Measurements from ENCODE around the gene NIPAL4.

NIPAL4 gene

GRCh38 chr5:157460921-157461792, 1.1 kb downstream of the NIPAL4 start:
- DNase-seq (ENCODE audit: insufficient read length, low spot score) (no peak), FAIRE-seq (no peak)

- FAIRE-seq (no peak), DNase-seq (ENCODE audit: insufficient read length, low spot score) (no peak)
Observed at GRCh38 chr5:157463081-157463480, 3.1 kb downstream of the NIPAL4 start.

- FAIRE-seq: no peak
- DNase-seq (ENCODE audit: insufficient read length, low spot score): no peak
Observed at GRCh38 chr5:157463621-157464518, 3.9 kb downstream of the NIPAL4 start.

- DNase-seq (ENCODE audit: insufficient read length, low spot score) (no peak), FAIRE-seq (peak; percentile 85)
Observed at GRCh38 chr5:157464519-157465171, 4.6 kb downstream of the NIPAL4 start.

DNA sequence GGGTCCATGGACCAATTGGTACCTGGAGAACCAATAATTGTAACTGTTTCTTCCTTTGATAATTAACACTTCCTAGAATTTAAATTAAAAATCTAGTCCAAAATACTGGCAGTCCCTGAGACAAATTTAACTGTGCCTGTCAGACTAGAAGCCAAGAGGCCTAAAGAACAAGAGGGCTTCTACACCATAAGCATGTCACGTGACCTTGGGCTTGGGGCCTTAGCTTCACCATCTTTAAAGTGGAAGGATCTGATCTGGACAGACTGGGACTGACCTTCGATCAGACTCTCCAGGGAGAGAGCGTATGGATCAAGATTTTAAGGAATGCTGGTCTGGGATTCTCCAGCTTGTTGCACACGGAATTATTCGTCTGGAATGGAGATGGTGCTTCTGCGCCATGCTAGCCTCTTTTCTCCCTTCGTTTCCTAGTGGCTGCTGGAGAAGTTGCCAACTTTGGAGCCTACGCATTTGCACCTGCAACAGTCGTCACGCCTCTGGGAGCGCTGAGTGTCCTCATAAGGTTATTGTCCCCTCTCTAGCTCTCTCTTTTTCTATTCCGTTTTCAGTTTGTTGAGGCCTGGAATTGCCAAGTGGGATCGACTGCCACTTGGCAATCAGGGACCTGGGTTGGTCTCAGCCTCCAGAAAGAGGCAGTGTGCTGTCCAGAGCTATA, 8.4 kb downstream of the NIPAL4 start:
- DNase-seq (ENCODE audit: insufficient read length, low spot score) (no peak), FAIRE-seq (no peak)

GRCh38 chr5:157469073-157469472, 9.1 kb downstream of the NIPAL4 start:
- no peak for DNase-seq (ENCODE audit: insufficient read length, low spot score)
- no peak for FAIRE-seq

- no peak for DNase-seq (ENCODE audit: insufficient read length, low spot score)
- FAIRE-seq: no peak
Observed at GRCh38 chr5:157469687-157470086, 9.7 kb downstream of the NIPAL4 start.

- no peak for FAIRE-seq
Observed at GRCh38 chr5:157470631-157471030, 10.6 kb downstream of the NIPAL4 start.

GRCh38 chr5:157471709-157472108, 11.7 kb downstream of the NIPAL4 start:
- no peak for DNase-seq (ENCODE audit: insufficient read length, low spot score)
- FAIRE-seq: peak; percentile 79

More at GRCh38 chr5:157470631-157471030, 10.6 kb downstream of the NIPAL4 start:
- no peak for DNase-seq (ENCODE audit: insufficient read length, low spot score)

DNA sequence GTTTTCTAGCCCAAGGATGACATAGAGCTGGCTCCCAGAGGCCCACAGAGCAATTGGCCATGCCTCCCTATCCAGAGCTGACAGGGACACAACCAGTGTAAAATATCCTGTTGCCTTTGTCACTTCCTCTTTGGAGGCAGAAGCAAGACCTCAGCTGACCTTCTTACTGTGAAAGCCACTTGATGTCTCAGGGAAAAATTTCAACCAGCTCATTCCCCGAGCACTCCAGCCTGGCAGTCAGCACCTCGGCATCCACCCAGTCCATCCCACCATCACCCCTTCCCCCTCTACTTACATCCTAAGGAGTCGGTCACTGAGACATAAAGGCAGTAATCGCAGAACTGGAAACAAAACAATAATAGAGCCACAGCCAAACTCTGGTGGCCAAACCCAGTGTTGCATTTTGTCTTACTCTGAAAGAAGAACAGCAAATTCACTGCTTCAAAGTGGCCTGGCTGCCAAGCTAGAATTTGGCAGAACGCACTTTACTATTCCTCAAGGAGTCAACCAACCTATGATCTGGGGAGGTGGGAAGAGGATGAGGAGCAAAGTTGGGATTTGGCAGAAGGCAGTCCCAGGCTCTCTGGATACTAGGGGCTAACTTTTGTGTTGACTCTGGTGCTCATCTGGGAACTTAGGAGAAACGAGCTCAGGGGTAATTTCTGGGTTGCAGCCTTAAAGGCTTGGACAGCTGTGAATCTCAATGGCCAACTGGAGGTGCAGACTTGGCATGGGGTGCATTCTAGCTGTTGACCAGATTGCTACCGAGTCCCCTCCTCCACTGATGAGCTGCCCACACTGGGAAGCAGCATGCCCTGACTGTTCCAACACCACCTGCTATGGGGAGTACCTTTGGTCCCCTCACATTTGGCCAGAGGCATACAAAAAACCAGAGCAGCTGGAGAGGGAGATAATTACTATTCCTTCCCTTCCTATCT, 13.6 kb downstream of the NIPAL4 start:
- no peak for FAIRE-seq
- no peak for DNase-seq (ENCODE audit: insufficient read length, low spot score)

DNA sequence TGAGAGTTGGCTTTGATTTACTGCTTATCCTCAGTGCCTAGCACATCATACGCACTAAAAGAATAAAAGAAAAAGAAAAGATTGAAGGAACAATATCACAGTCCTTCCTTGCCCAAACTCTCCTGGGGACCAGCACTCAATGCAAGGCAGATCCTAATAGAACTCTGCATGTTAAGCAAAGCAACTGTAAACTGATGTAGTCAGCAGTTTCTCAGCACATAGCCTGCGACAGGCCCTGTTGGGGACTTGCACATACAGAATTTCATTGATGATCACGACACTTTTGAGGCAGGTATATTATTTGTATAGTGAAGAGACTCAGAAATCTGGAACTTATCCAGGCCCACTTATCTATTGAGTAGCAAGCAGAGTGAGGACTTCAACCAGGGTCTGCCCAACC, 15.4 kb downstream of the NIPAL4 start:
- DNase-seq (ENCODE audit: insufficient read length, low spot score): no peak
- FAIRE-seq: no peak

GRCh38 chr5:157476702-157477408, 16.8 kb downstream of the NIPAL4 start:
- peak; percentile 53 for DNase-seq (ENCODE audit: insufficient read length, low spot score)
- FAIRE-seq: peak; percentile 64

DNA sequence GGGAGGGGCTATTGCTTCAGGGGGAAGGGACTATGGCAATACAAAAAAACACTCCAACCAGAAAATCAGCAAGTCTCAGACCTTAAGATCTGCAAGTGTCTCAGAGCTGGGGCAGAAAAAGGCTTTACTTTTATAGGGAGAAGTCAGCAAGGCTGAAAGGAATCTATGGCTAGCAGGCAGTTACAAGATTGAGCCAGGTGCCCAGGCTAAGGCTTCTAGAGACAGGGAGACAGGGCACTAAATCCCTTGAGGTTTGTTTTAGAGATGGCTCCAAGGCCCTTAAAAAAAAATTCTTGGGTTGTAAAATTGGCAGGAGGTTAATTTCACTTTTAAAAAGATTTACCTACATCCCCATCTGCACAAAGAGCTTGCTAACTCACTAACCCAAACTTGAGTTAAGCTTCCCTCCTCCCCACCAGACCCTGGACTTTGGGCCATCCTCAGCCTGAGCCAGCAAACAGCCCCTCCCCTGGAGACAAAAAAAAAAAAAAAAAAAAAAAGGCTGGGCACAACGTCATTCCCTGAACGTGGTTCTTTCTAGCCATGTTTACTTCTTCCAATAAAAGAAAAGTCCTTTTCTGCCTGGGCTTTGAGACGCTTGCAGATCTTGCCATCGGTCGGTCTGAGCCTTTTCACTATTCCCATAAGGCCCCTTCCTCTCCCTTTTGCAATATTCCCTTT, 17.9 kb downstream of the NIPAL4 start:
- peak; percentile 66 for FAIRE-seq
- no peak for DNase-seq (ENCODE audit: insufficient read length, low spot score)

GRCh38 chr5:157478726-157479125, 18.7 kb downstream of the NIPAL4 start:
- FAIRE-seq: no peak
- no peak for DNase-seq (ENCODE audit: insufficient read length, low spot score)

DNA sequence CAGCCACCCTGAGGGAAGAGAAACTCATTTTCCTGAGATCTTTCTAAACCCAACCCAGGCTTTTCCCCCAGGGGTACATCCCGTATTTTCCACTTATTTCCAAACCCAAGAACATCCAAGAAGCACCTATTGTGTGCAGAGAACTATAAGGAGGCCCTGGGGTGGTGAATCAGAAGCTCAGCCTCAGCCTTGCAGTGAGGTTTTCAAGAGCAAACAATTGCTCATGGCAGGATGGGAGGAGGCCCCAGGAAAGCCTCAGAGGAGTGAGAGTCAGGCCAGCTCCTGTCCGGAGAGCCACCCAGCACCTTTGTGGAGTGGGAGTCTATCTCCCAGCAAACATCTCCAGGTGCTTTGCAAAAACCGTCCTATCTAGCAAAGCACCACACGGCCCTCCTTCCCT, 19.2 kb downstream of the NIPAL4 start:
- no peak for FAIRE-seq

DNA sequence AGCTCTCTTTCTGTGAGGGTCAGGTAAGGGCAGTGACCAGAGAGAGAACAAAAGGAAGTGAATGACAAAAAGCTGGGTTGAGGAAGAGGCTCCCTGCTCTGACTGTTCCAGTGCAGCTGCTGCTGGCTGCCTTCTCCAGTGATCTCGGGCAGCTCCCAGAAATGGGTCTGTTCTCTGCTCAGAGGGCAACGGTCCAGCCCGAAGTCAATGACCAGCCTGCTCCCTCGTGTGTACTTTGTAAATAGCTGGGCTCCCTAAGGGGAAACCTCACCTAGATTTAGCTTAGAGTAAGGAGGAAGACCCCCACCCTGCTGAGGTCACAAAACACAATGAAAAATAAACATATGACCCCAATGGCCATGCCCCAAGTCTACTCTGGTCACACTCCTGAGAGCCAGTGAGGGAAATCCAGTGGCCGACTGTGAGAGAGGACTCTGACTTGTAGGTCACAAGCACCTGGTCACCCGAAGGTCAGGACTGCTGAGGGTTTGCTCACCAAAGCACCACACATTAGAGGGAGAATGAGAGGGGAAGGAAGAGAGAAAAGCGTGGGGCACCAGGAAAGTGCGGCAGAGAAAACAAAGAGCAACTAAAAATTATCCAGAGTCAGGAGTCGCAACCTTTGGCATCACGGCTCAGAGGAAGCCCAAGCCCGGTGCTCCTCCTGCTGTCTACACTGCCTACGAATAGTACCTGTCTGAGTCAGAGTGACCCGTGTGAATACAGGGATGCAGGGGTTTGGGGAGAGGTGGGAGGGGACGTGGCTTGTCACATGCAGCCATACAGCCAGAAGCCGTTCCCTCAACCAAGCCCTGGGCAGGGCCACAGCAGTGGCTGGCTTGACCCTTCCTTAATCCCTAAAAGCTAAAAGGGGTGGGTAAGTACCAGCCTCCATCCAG, 19.8 kb downstream of the NIPAL4 start:
- DNase-seq (ENCODE audit: insufficient read length, low spot score) (no peak), FAIRE-seq (no peak)

More for the DNA sequence above, 19.2 kb downstream of the NIPAL4 start:
- no peak for DNase-seq (ENCODE audit: insufficient read length, low spot score)

DNA sequence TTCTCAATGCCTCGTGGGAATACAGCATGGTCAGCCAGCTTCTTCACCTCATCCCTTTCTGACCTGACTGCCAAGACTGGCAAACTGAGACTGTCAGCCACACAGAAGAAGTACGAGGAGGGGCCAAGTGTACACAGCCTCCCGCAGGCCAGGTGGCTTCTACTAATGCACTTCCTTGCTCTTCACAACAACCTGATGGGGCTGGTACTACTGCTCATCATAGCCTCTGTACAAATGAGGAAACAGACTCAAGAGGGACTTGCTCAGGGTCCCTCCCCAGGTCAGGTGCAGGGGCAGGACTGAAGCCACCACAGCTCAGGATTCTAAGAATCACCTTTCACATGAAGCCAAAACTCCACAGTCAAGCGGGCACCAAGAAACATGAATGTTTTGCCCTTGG, 21.3 kb downstream of the NIPAL4 start:
- DNase-seq (ENCODE audit: insufficient read length, low spot score): no peak
- FAIRE-seq: no peak
